Endothelial cell of umbilical vein (primary cell): ENCODE measurements around the gene ASXL1. TPM values are rescaled to one million over a fixed set of nuclear protein-coding genes. Genes with fewer than 3 reads are reported as not detected.

Experiments used
- BruUV-seq: library from RNA; stranded (reverse); fragments of 400-500 nt; replicated peaks from 2 replicates; lab custom pipeline; 2021; lab: Mats Ljungman, UMichigan
- CTCF ChIA-PET: fragments of 300-600, 350-600 bp; sonication (Branson Sonifier 250); formaldehyde crosslinking; loops from one replicate; lab custom pipeline; 2021; ENCODE audit warnings: antibody characterized with exemption, inconsistent platforms; lab: Charles Lee
- POLR2A ChIA-PET: fragments of 300-600, 350-600 bp; sonication (Branson Sonifier 250); formaldehyde crosslinking; loops from one replicate; lab custom pipeline; 2021; ENCODE audit warnings: antibody characterized with exemption, inconsistent platforms; lab: Charles Lee
- DNase-seq: peaks from one replicate; pipeline ENCODE4 v3.0.0-alpha.2; 2011; ENCODE audit warnings: low read depth, low spot score
- FAIRE-seq: peaks from 2 replicates; lab custom pipeline; 2011; peaks lifted over from hg19 to GRCh38; lab: Jason Lieb, UNC
- H2AFZ ChIP-seq: 2 replicates; pipeline ENCODE4 v1.6.0; 2012; ENCODE audit warnings: low read depth, low read length, control low read depth, inconsistent platforms
- H3K27ac ChIP-seq: 2 replicates; pipeline ENCODE4 v1.5.1; 2011; ENCODE audit warnings: low read depth, mild to moderate bottlenecking, control low read depth, low read length, moderate library complexity; ENCODE audit not compliant: insufficient read depth
- H3K27me3 ChIP-seq, 2 experiments: 2 replicates each; pipeline versions ENCODE4 v1.6.0 to v1.6.1; 2011; ENCODE audit warnings: low read length in 2 of 2, mixed read lengths in 1 of 2; ENCODE audit not compliant: control insufficient read depth in 2 of 2, insufficient read depth in 2 of 2
- H3K36me3 ChIP-seq, 2 experiments: 2 replicates in 1 of 2; 3 replicates in 1 of 2; pipeline ENCODE4 v1.5.1; 2011; ENCODE audit warnings: low read length in 2 of 2, mild to moderate bottlenecking in 1 of 2, moderate library complexity in 1 of 2; ENCODE audit not compliant: control insufficient read depth in 2 of 2, insufficient read depth in 2 of 2; ENCODE audit errors: extremely low read depth in 1 of 2
- H3K4me1 ChIP-seq: 3 replicates; pipeline ENCODE4 v1.5.1; 2011; ENCODE audit warnings: mild to moderate bottlenecking, low read length; ENCODE audit not compliant: control insufficient read depth, insufficient read depth; ENCODE audit errors: extremely low read depth
- H3K4me2 ChIP-seq: 2 replicates; pipeline ENCODE4 v1.6.1; 2011; ENCODE audit warnings: low read length, control low read depth, mixed read lengths; ENCODE audit not compliant: insufficient read depth
- H3K4me3 ChIP-seq, 3 experiments: fragments of 200-600 bp in 1 of 3; sonication (generic), shearing (Covaris generic) in 1 of 3; replicated peaks in 1 of 3; 2 replicates each; pipeline ENCODE4 v1.5.1; 2011 to 2016; ENCODE audit warnings: control low read depth in 3 of 3, low read length in 3 of 3, mild to moderate bottlenecking in 2 of 3, inconsistent platforms in 1 of 3, low read depth in 1 of 3, moderate library complexity in 1 of 3; ENCODE audit not compliant: insufficient read depth in 1 of 3
- H3K79me2 ChIP-seq: 2 replicates; pipeline ENCODE4 v1.6.0; 2012; ENCODE audit warnings: low read length, inconsistent platforms; ENCODE audit not compliant: control insufficient read depth, insufficient read depth
- H3K9ac ChIP-seq: replicated peaks from 2 replicates; pipeline ENCODE3; 2011; ENCODE audit warnings: low read length, control low read depth; ENCODE audit not compliant: insufficient read depth; ENCODE audit errors: extremely low read depth
- H3K9me1 ChIP-seq: replicated peaks from 3 replicates; pipeline ENCODE4 v1.6.0; 2011; ENCODE audit warnings: mild to moderate bottlenecking, low read length; ENCODE audit not compliant: control insufficient read depth, insufficient read depth; ENCODE audit errors: extremely low read depth
- H3K9me3 ChIP-seq: replicated peaks from 2 replicates; pipeline ENCODE4 v1.5.1; 2012; ENCODE audit warnings: low read length, inconsistent platforms; ENCODE audit not compliant: control insufficient read depth, insufficient read depth
- H4K20me1 ChIP-seq: replicated peaks from 2 replicates; pipeline ENCODE3; 2011; ENCODE audit warnings: mild to moderate bottlenecking, low read length; ENCODE audit not compliant: control insufficient read depth, insufficient read depth; ENCODE audit errors: extremely low read depth
- CTCF ChIP-seq, 2 donors: IDR thresholded peaks; 1 replicate in 1 of 2; 2 replicates in 1 of 2; pipeline ENCODE4 v1.5.1; 2011; ENCODE audit warnings: low read length in 2 of 2, mild to moderate bottlenecking in 2 of 2, moderate library complexity in 2 of 2, control low read depth in 1 of 2, inconsistent platforms in 1 of 2, low read depth in 1 of 2; ENCODE audit not compliant: insufficient read depth in 1 of 2; ENCODE audit errors: extremely low read depth in 1 of 2
- EZH2 ChIP-seq: IDR thresholded peaks from 2 replicates; pipeline ENCODE4 v1.6.1; 2012; ENCODE audit warnings: borderline replicate concordance, low read depth, mild to moderate bottlenecking, moderate library complexity, low read length, inconsistent platforms; ENCODE audit not compliant: severe bottlenecking
- FOS ChIP-seq: IDR thresholded peaks from 2 replicates; pipeline ENCODE4 v1.6.1; 2011; ENCODE audit warnings: mild to moderate bottlenecking, low read length, moderate library complexity, borderline replicate concordance; ENCODE audit not compliant: insufficient read depth
- GATA2 ChIP-seq: IDR thresholded peaks from 2 replicates; pipeline ENCODE4 v1.7.0; 2011; ENCODE audit warnings: low read depth, mild to moderate bottlenecking, moderate library complexity, mixed read lengths, low read length; ENCODE audit not compliant: insufficient read length, insufficient read depth
- JUN ChIP-seq: IDR thresholded peaks from 2 replicates; pipeline ENCODE4 v1.6.1; 2011; ENCODE audit warnings: borderline replicate concordance, low read depth; ENCODE audit not compliant: insufficient read length, insufficient read depth
- MAX ChIP-seq: IDR thresholded peaks from 2 replicates; pipeline ENCODE4 v1.6.1; 2011; ENCODE audit not compliant: insufficient read depth, insufficient read length
- MYC ChIP-seq: IDR thresholded peaks from one replicate; pipeline ENCODE4 v1.6.1; 2011; ENCODE audit warnings: mild to moderate bottlenecking, low read depth, low read length
- POLR2AphosphoS5 ChIP-seq: IDR thresholded peaks from 2 replicates; pipeline ENCODE4 v1.6.1; 2012; ENCODE audit warnings: low read depth, mild to moderate bottlenecking, control low read depth, low read length, moderate library complexity; ENCODE audit not compliant: insufficient read depth
- dilution Hi-C: fragments of 300-500 bp; cut with MboI; formaldehyde crosslinking; loops from one replicate; pipeline ENCODE4 v1.15.0; 2019; ENCODE audit warnings: low sequenced_read_pairs; ENCODE audit not compliant: extremely low pct_ligation_motif_present
- intact Hi-C: fragments of 100-400 bp; cut with micrococcal nuclease; formaldehyde crosslinking; loops from one replicate; pipeline ENCODE4 v1.10.0; 2022
- polyA plus RNA-seq, 4 experiments: library from polyadenylated mRNA; depleted of rRNA in 3 of 4; stranded (reverse) in 3 of 4; unstranded in 1 of 4; fragments of >200 nt; gene quantifications; 2 replicates each; pipeline versions ENCODE4 v1.2.1 to v1.2.3, GENCODE V29; 2011 to 2012; ENCODE audit warnings: missing spikeins in 1 of 4
- total RNA-seq: library from RNA; stranded (reverse); gene quantifications from 2 replicates; pipeline ENCODE4 v1.2.3, GENCODE V29; 2021

The ASXL1 gene
- total and polyA plus RNA-seq, 2 donors (not counting 3 experiments of a cell fraction or from before 2014, with no cell fraction given), result 45.4 to 101 TPM

GRCh38 chr20:32316667-32317066, 41.5 kb upstream of the ASXL1 start:
- no TSS peak for BruUV-seq
- Histone ChIP-seq H3K9me1 (no peaks in the 10 kb centered on the region), H4K20me1 (no peaks in the 10 kb centered on the region), H3K79me2 (no peaks in the 10 kb centered on the region), H3K27me3 (no peaks in the 10 kb centered on the region), H3K4me1 (peaks cover 3% of the 10 kb centered on the region), H3K4me2 (no peak overlapping the region), H3K27ac (no peak overlapping the region), H3K4me3 (no peak overlapping the region), H2AFZ (no peak overlapping the region), H3K9ac (no peak overlapping the region), H3K36me3 (peaks cover 0 to 11% of the 10 kb centered on the region in 2 experiments), H3K9me3 (no peaks in the 10 kb centered on the region)
- FAIRE-seq (no peak), DNase-seq (no peak)
- TF ChIP-seq POLR2AphosphoS5, result no peak
- no peak for TF ChIP-seq CTCF (IDR thresholded peaks at IDR 0.05; ENCODE audit: extremely low read depth in 1 of 2, insufficient read depth in 1 of 2, low read depth in 1 of 2, low read length in 2 of 2)
- no peak for TF ChIP-seq EZH2
- no peak for TF ChIP-seq JUN
- intact Hi-C loops (no loop called here), dilution Hi-C loops (no loop called here)
- CTCF ChIA-PET, result interaction anchor here (0.6 to 1.0 kb wide), 2 partner anchors 10 to 1767 kb away, joined by 3 to 4 read pairs; no protein-coding TSS in a partner anchor
- POLR2A ChIA-PET, result no interaction called here

- CTCF ChIA-PET, result no interaction called here
- no peaks in the 10 kb centered on the region for H3K9me1 ChIP-seq
- dilution Hi-C loops, result no loop called here
- H3K27me3 ChIP-seq, result no peaks in the 10 kb centered on the region
- no peaks in the 10 kb centered on the region for H3K79me2 ChIP-seq
- intact Hi-C loops, result no loop called here
- FAIRE-seq (no peak), DNase-seq (no peak)
- no peak overlapping the region for H3K4me3 ChIP-seq
- H3K4me2 ChIP-seq, result no peak overlapping the region
- H3K4me1 ChIP-seq, result peaks cover 3% of the 10 kb centered on the region
- POLR2A ChIA-PET, result no interaction called here
- H3K9ac ChIP-seq, result no peak overlapping the region
- TF ChIP-seq MYC, result no peak
- TF ChIP-seq CTCF (IDR thresholded peaks at IDR 0.05; ENCODE audit: extremely low read depth in 1 of 2, insufficient read depth in 1 of 2, low read depth in 1 of 2, low read length in 2 of 2), result no peak
- TF ChIP-seq EZH2, result no peak
- TF ChIP-seq JUN, result no peak
- no peak for TF ChIP-seq GATA2
- TF ChIP-seq MAX, result no peak
- no peak for TF ChIP-seq FOS
- no peak for TF ChIP-seq POLR2AphosphoS5
- no peak overlapping the region for H2AFZ ChIP-seq
- no peak overlapping the region for H3K27ac ChIP-seq
- no peaks in the 10 kb centered on the region for H4K20me1 ChIP-seq
- BruUV-seq, result no TSS peak
- no peaks in the 10 kb centered on the region for H3K9me3 ChIP-seq
- H3K36me3 ChIP-seq, result peaks cover 0 to 11% of the 10 kb centered on the region in 2 experiments
Observed at GRCh38 chr20:32319100-32319499, 39.0 kb upstream of the ASXL1 start.
